Neutrophil (primary cell): ENCODE data around the gene OSBPL3.

Experiments
- H3K27ac ChIP-seq: fragments of 200-600 bp; sonication (generic); 2 replicates; pipeline ENCODE4 v1.5.1; 2016; ENCODE audit warnings: mild to moderate bottlenecking, moderate library complexity
- H3K27me3 ChIP-seq: fragments of 200-600 bp; sonication (generic); 2 replicates; pipeline ENCODE4 v1.6.0; 2016; ENCODE audit warnings: mild to moderate bottlenecking
- H3K36me3 ChIP-seq: fragments of 200-600 bp; sonication (generic); 2 replicates; pipeline ENCODE4 v1.5.1; 2017
- H3K4me1 ChIP-seq, 2 experiments: fragments of 200-600 bp in 1 of 2; sonication (generic) in 1 of 2; 1 replicate in 1 of 2; 2 replicates in 1 of 2; pipeline versions ENCODE4 v1.5.1 to v1.6.1; 2013 to 2016; ENCODE audit warnings: low read depth in 1 of 2, low read length in 1 of 2, mild to moderate bottlenecking in 1 of 2, moderate library complexity in 1 of 2; ENCODE audit not compliant: control insufficient read depth in 1 of 2, insufficient read depth in 1 of 2
- H3K4me3 ChIP-seq, 2 experiments: fragments of 200-600 bp in 1 of 2; sonication (generic) in 1 of 2; 1 replicate in 1 of 2; 2 replicates in 1 of 2; pipeline ENCODE4 v1.5.1; 2013 to 2016; ENCODE audit warnings: low read depth in 1 of 2, low read length in 1 of 2, mild to moderate bottlenecking in 1 of 2, moderate library complexity in 1 of 2
- H3K9me3 ChIP-seq: fragments of 200-600 bp; sonication (generic); 2 replicates; pipeline ENCODE4 v1.5.1; 2016
- TF ChIP-seq, protein P1 (sequence below): fragments of 200-600 bp; sonication (generic); IDR thresholded peaks from 2 replicates; pipeline ENCODE4 v1.5.1; 2016; ENCODE audit warnings: antibody characterized with exemption

OSBPL3 gene

DNA sequence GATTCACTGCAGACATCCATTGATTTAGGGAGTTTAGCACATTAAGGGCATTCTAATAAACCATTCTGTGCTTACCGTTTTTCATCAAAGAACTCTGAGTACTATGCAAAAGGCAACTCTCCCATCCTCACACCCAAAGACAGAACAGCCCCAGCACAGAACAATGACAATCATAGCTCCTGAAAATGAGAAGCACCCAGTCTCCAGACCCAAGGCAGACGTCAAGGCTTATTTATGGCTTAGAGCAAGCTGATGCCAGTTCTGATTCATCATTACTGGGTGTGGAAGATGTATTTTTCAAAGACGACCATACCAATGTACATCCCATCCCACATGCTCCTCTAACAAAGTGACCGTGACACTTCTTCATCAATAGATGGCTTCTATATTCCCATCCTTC is 67.6 kb downstream of the OSBPL3 start:
- TF ChIP-seq, protein P1, sequence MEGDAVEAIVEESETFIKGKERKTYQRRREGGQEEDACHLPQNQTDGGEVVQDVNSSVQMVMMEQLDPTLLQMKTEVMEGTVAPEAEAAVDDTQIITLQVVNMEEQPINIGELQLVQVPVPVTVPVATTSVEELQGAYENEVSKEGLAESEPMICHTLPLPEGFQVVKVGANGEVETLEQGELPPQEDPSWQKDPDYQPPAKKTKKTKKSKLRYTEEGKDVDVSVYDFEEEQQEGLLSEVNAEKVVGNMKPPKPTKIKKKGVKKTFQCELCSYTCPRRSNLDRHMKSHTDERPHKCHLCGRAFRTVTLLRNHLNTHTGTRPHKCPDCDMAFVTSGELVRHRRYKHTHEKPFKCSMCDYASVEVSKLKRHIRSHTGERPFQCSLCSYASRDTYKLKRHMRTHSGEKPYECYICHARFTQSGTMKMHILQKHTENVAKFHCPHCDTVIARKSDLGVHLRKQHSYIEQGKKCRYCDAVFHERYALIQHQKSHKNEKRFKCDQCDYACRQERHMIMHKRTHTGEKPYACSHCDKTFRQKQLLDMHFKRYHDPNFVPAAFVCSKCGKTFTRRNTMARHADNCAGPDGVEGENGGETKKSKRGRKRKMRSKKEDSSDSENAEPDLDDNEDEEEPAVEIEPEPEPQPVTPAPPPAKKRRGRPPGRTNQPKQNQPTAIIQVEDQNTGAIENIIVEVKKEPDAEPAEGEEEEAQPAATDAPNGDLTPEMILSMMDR = no peak
- H3K36me3 ChIP-seq = no peaks in the 10 kb centered on the region
- H3K27ac ChIP-seq = no peak overlapping the region
- no peaks in the 10 kb centered on the region for H3K9me3 ChIP-seq
- no peak overlapping the region for H3K4me3 ChIP-seq
- no peaks in the 10 kb centered on the region for H3K27me3 ChIP-seq
- H3K4me1 ChIP-seq = no peaks in the 10 kb centered on the region

DNA sequence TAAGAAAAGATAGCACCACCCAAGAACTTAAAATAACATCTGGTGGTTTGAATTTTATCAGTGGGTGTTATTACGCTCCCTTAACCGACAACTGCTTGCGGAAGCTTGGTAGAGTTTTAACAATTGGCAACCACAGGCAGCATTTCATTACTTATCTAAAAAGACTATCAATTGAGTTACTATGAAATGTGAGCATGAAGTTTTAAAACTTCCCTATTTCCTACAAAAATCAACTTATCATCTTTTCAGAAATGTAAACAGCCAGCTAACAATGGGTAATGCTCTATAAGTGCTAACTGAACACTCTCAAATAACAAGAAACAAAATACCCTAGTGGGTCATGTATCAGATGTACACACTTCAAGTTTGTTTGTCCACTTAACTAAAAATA is 68.8 kb downstream of the OSBPL3 start:
- Histone ChIP-seq H3K4me1 (no peaks in the 10 kb centered on the region), H3K36me3 (no peaks in the 10 kb centered on the region), H3K27ac (no peak overlapping the region), H3K27me3 (no peaks in the 10 kb centered on the region), H3K4me3 (no peak overlapping the region), H3K9me3 (no peaks in the 10 kb centered on the region)
- TF ChIP-seq, protein P1 = no peak

DNA sequence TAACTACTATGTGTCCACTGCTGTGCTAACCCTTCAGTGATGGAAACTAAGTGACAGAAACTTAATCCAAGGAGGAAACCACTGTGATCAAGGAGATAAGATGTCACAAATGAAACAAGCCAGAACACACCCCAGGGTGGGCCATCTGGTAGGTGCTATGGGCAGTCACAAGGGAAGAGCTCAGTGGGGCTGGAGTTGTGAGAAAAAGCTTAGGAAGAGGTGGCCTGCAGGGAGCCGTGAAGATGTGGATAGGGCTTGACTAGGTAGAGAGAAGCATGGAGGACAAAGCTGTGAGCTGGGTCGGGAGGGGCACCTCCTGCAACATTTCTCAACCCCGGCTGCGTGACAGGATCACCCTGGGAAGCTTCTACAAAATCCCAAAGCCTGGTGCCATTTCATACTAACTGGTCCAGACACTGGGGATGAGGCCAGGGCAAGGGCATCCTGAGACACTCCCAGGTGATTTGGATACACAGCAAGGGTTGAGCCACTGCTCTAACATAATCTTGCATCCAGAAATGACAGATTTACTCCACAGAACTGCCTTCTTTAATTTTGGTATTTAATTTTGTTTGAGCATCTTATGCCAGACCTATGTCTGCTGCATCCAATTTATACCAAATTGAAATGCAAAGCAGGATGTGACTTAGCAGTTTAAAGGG is 69.3 kb downstream of the OSBPL3 start:
- H3K4me1 ChIP-seq = no peaks in the 10 kb centered on the region
- no peak overlapping the region for H3K27ac ChIP-seq

DNA sequence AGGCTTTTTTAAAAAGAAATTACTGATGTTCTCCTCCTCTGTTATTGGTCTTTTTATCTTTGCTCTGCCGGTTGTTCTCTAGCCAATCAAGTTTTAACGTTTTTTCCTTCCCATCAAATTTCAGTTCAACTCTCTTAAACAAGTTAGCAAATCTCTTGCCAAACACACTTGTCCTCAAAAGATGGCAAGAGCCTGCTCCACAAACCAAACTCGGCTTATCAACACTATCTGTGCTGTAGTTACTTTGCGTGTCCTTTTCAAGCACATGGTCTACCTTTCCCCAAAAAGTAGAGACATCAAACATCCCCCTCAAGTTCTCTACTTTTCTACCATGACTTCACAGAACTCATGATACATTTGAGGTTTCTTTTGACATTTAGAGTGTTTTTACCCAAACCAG is 71.3 kb downstream of the OSBPL3 start:
- H3K4me1 ChIP-seq = no peaks in the 10 kb centered on the region
- no peaks in the 10 kb centered on the region for H3K36me3 ChIP-seq
- no peak overlapping the region for H3K4me3 ChIP-seq
- TF ChIP-seq, protein P1 = no peak
- no peak overlapping the region for H3K27ac ChIP-seq
- no peaks in the 10 kb centered on the region for H3K9me3 ChIP-seq
- no peaks in the 10 kb centered on the region for H3K27me3 ChIP-seq

More for the DNA sequence above, 69.3 kb downstream of the OSBPL3 start:
- TF ChIP-seq, protein P1 = no peak
- no peaks in the 10 kb centered on the region for H3K9me3 ChIP-seq
- no peaks in the 10 kb centered on the region for H3K27me3 ChIP-seq
- no peak overlapping the region for H3K4me3 ChIP-seq
- no peaks in the 10 kb centered on the region for H3K36me3 ChIP-seq

DNA sequence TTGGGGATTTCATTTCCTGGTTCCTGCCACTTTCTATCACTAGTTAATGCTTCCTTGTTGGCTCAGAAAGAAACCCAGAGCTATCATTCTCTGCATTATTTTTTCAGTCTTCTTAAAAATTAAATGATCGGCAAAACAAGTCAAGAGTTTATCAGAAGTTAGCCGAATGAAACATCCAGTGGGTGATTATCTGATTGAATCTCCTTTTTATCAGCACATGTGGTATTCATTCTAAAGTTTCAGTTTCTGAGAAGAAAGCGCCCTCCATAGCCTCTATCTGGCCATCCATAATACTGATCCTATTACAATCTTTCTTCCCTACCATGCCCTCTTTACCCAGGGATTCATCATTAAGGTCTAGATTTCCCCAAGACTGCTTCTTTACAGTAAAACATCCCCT is 71.8 kb downstream of the OSBPL3 start:
- TF ChIP-seq, protein P1 = no peak
- H3K4me1 ChIP-seq = no peaks in the 10 kb centered on the region
- H3K27ac ChIP-seq = no peak overlapping the region

More for the DNA sequence above, 71.8 kb downstream of the OSBPL3 start:
- H3K4me3 ChIP-seq = no peak overlapping the region
- no peaks in the 10 kb centered on the region for H3K9me3 ChIP-seq
- no peaks in the 10 kb centered on the region for H3K27me3 ChIP-seq
- H3K36me3 ChIP-seq = no peaks in the 10 kb centered on the region
